Vagina (tissue), 2 donors: ENCODE measurements around the gene RNF213. TPM values are rescaled to one million over a fixed set of nuclear protein-coding genes. Genes with fewer than 3 reads are reported as not detected.

Experiments
- DNase-seq, 2 donors: peaks; one replicate each; pipeline ENCODE4 v3.0.0-alpha.2; 2017; ENCODE audit errors: extremely low spot score in 2 of 2
- H3K27ac ChIP-seq: fragments of 200-600 bp; sonication (generic); one replicate; pipeline ENCODE4 v1.5.1; 2019
- H3K27me3 ChIP-seq: fragments of 200-600 bp; sonication (generic); one replicate; pipeline ENCODE4 v1.5.1; 2019
- H3K36me3 ChIP-seq, 2 donors: fragments of 200-600 bp; sonication (generic); one replicate each; pipeline ENCODE4 v1.5.1; 2017 to 2019
- H3K4me1 ChIP-seq: fragments of 200-600 bp; sonication (generic); one replicate; pipeline ENCODE4 v1.5.1; 2019
- H3K4me3 ChIP-seq, 2 donors: fragments of 200-600 bp; sonication (generic); 1 replicate in 1 of 2; 2 replicates in 1 of 2; pipeline ENCODE4 v1.5.1; 2016 to 2019
- H3K9me3 ChIP-seq: fragments of 200-600 bp; sonication (generic); one replicate; pipeline ENCODE4 v1.5.1; 2019
- CTCF ChIP-seq, 3 experiments: fragments of 450-650 bp in 2 of 3; fragments of 200-600 bp in 1 of 3; sonication (generic) in 1 of 3; IDR thresholded peaks; one replicate each; pipeline ENCODE4 v1.5.1; 2017 to 2019; ENCODE audit warnings: antibody characterized with exemption in 3 of 3, mild to moderate bottlenecking in 2 of 3, moderate library complexity in 2 of 3
- POLR2A ChIP-seq, 2 donors: fragments of 450-650 bp; IDR thresholded peaks; one replicate each; pipeline ENCODE4 v1.6.1; 2017; ENCODE audit warnings: antibody characterized with exemption in 2 of 2, mild to moderate bottlenecking in 2 of 2, moderate library complexity in 2 of 2
- POLR2AphosphoS5 ChIP-seq, 2 donors: sonication (generic); formaldehyde crosslinking; IDR thresholded peaks; one replicate each; pipeline ENCODE4 v1.9.0; 2017; ENCODE audit warnings: antibody characterized with exemption in 2 of 2, mild to moderate bottlenecking in 2 of 2, low read depth in 1 of 2; ENCODE audit not compliant: insufficient read depth in 1 of 2
- intact Hi-C: fragments of 100-400 bp; cut with DNase I; formaldehyde crosslinking; loops from one replicate; pipeline ENCODE4 v1.15.1; 2023
- total RNA-seq: library from RNA; depleted of rRNA; stranded (reverse); fragments of >200 nt; gene quantifications from one replicate; pipeline ENCODE4 v1.2.3, GENCODE V29; 2016

RNF213 gene
- total RNA-seq, 1 donor from 2014 or later = 144 TPM

GRCh38 chr17:80222376-80223141, 38.1 kb upstream of the RNF213 start:
- no peaks in the 10 kb centered on the region for H3K9me3 ChIP-seq
- no peak for DNase-seq
- H3K4me1 ChIP-seq = peaks cover 42% of the 10 kb centered on the region
- H3K4me3 ChIP-seq = no peak overlapping the region
- no peaks in the 10 kb centered on the region for H3K27me3 ChIP-seq
- no peak overlapping the region for H3K27ac ChIP-seq
- no peaks in the 10 kb centered on the region for H3K36me3 ChIP-seq
- intact Hi-C loops = no loop called here
- TF ChIP-seq POLR2AphosphoS5 (IDR thresholded peaks at IDR 0.05; ENCODE audit: insufficient read depth in 1 of 2, low read depth in 1 of 2) = no peak
- no peak for TF ChIP-seq CTCF (IDR thresholded peaks at IDR 0.05)
- TF ChIP-seq POLR2A (IDR thresholded peaks at IDR 0.05) = no peak

GRCh38 chr17:80223142-80223815, 37.4 kb upstream of the RNF213 start:
- no peak for DNase-seq
- H3K27ac ChIP-seq = no peak overlapping the region
- no peaks in the 10 kb centered on the region for H3K36me3 ChIP-seq
- H3K27me3 ChIP-seq = no peaks in the 10 kb centered on the region
- intact Hi-C loops = no loop called here
- H3K9me3 ChIP-seq = no peaks in the 10 kb centered on the region
- TF ChIP-seq CTCF (IDR thresholded peaks at IDR 0.05) = no peak
- TF ChIP-seq POLR2AphosphoS5 (IDR thresholded peaks at IDR 0.05; ENCODE audit: insufficient read depth in 1 of 2, low read depth in 1 of 2) = no peak
- no peak for TF ChIP-seq POLR2A (IDR thresholded peaks at IDR 0.05)
- peaks cover 40% of the 10 kb centered on the region for H3K4me1 ChIP-seq
- H3K4me3 ChIP-seq = no peak overlapping the region

GRCh38 chr17:80223838-80224497, 36.7 kb upstream of the RNF213 start:
- TF ChIP-seq POLR2A (IDR thresholded peaks at IDR 0.05) (no peak), CTCF (IDR thresholded peaks at IDR 0.05) (no peak)
- peaks cover 0 to 4% of the 10 kb centered on the region in 2 donors for H3K36me3 ChIP-seq
- no peaks in the 10 kb centered on the region for H3K9me3 ChIP-seq
- peaks cover 33% of the 10 kb centered on the region for H3K4me1 ChIP-seq
- DNase-seq = no peak
- no peak overlapping the region for H3K4me3 ChIP-seq
- no peak overlapping the region for H3K27ac ChIP-seq
- H3K27me3 ChIP-seq = no peaks in the 10 kb centered on the region
- intact Hi-C loops = no loop called here

- Histone ChIP-seq H3K27me3 (no peaks in the 10 kb centered on the region), H3K4me3 (no peak overlapping the region), H3K9me3 (no peaks in the 10 kb centered on the region), H3K27ac (no peak overlapping the region), H3K4me1 (peaks cover 26% of the 10 kb centered on the region), H3K36me3 (peaks cover 0 to 4% of the 10 kb centered on the region in 2 donors)
- no peak for DNase-seq
- TF ChIP-seq POLR2AphosphoS5 (IDR thresholded peaks at IDR 0.05; ENCODE audit: insufficient read depth in 1 of 2, low read depth in 1 of 2) (no peak), CTCF (IDR thresholded peaks at IDR 0.05) (no peak), POLR2A (IDR thresholded peaks at IDR 0.05) (no peak)
- intact Hi-C loops = no loop called here
Measured at GRCh38 chr17:80224683-80225082, 36.0 kb upstream of the RNF213 start.
